CD4-positive, alpha-beta T cell treated with Interferon gamma for 1 hour (primary cell): ENCODE data around the gene PEAR1.
"Not testable (repeated sequence)": the region's sequence is repeated elsewhere in the genome, so short reads cannot be mapped to it uniquely, and the experiment has no call there.

ENCODE experiments used
- DNase-seq: peaks from one replicate; pipeline ENCODE4 v3.0.0-alpha.2; 2020

PEAR1 gene

DNA sequence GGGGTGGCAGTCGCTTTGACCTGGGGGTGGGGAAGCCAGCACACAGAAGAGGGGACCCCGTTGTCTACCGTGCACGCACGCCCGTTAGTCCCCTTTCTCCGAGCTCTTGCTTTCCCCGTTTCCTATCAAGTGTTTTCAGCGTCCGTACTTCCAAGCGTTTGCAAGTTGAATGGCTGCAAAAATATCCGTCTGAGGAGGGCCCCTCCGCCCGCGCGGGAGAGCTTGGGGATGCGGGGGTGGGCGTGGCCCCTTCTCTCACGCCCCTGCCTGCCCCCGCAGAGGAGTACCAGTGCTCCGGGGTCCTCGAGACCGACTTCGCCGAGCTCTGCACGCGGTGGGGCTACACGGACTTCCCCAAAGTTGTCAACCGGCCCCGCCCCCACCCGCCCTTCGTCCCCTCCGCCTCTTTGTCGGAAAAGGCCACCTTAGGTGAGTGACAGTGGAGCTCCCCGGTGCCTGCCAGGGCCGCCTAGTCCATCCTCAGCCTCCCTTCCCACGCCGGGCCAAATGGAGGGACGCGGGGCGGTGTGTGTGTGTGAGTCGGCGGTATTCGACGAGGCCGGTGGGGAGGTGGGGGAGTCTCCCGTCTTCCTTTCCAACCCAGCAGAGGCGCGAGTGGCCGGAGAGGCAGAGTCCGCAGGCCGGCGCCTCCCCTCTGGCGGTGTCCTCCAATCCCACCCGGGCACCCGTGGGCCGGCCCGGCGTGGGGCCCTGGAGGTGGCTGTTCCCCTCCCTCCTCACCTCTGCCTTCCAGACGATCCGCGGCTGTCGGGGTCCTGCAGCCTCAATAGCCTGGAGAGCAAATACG, 30.4 kb downstream of the PEAR1 start:
- no peak for DNase-seq

DNA sequence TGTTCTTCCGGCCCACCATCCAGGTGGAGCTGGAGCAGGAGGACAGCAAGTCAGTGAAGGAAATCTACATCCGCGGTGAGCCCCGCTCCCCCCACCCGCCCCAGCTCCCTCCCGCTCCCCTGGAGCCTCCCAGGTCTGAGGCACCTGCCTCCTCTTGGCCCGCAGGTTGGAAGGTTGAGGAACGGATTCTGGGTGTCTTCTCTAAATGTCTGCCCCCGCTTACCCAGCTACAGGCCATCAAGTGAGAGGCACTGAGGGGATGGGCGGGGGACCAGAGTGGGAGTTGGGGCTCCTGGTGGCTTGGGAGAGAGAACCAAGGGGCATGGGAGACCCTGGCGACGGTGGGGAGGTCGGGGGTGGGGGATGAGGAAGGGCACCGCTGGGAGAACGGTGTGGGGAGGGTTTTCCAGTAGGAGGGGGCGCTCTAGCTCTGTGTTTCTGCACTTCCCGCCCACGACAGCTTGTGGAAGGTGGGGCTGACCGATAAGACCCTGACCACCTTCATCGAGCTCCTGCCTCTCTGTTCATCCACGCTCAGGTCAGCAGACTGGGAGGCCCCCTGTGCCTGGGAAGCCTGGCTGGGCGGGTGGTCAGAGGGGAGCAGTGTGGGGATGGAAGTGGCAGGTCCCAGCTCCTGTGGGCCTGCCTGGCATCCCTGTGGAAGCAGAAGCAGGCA, 31.1 kb downstream of the PEAR1 start:
- DNase-seq = no peak

DNA sequence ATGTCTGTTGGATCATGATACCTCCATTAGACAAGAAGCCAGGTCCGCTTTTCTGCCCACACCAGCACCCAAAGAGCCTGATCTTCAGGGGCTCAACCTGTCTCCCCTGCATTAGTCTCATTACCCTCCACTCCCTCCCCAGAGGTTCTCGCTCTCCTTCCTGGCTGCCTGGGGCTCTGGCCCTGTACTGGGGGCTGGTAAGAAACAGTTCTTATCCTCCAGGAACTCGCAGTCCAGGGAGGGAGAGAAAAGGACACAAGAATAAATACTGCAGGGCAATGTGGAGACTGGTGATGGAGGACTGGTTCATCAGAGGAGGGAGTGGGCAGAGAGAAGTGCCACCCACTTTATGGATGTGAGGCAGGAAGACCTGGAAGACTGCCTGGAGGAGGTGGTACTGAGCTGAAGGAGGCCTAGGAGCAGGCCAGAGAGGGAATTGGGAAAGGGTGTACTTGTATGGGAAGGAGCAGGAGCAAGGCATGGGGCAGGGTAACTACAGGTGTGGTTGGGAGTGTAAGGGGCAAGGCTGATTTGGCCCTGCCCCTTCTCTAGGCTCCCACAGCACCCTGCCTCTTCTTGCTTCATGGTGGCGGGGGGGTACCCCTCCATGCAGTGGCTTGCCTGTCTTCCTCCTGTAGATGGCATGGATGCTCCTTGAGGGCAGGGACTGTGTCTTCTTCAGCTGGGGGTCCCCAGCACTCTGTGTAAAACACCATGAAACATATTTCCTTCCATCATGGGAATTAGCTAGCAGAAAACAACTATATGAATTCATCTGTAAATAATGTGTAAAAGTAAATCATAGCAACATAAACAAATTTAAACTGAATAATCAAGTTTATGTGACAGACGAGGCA, 31.9 kb downstream of the PEAR1 start:
- DNase-seq = no peak

DNA sequence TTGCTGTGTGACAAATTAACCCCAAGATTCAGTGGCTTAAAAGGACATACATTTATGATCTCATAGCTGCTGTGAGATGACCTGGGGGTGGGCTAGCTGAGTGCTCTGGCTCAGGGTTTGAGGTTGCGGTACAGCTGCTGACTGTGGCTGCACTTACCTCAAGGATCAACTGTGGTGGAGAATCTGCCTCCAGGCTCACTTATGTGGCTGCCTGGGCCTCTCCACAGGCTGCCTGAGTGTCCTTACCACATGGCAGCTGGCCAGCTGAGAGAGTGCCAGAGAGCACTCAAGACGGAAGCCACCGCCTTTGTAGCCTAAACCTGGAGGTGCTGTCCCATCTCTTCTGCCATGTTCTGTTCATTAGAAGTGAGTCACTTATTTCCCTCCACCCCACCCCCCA, 32.7 kb downstream of the PEAR1 start:
- no peak for DNase-seq

DNA sequence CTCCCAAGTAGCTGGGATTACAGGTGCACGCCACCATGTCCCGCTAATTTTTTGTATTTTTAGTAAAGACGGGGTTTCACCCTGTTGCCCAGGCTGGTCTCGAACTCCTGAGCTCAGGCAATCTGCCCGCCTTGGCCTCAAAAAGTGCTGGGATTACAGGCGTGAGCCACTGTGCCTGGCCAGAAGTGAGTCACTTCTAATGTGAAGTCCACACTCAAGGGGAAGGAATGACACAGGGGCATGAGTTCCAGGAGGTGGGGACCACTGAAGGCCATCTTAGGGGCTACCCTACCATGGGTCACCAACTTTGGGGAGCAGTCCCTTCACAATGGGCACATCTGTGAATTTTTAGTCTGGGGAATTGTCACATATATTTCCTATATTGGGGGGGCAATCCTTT, 33.2 kb downstream of the PEAR1 start:
- not testable (repeated sequence) for DNase-seq

DNA sequence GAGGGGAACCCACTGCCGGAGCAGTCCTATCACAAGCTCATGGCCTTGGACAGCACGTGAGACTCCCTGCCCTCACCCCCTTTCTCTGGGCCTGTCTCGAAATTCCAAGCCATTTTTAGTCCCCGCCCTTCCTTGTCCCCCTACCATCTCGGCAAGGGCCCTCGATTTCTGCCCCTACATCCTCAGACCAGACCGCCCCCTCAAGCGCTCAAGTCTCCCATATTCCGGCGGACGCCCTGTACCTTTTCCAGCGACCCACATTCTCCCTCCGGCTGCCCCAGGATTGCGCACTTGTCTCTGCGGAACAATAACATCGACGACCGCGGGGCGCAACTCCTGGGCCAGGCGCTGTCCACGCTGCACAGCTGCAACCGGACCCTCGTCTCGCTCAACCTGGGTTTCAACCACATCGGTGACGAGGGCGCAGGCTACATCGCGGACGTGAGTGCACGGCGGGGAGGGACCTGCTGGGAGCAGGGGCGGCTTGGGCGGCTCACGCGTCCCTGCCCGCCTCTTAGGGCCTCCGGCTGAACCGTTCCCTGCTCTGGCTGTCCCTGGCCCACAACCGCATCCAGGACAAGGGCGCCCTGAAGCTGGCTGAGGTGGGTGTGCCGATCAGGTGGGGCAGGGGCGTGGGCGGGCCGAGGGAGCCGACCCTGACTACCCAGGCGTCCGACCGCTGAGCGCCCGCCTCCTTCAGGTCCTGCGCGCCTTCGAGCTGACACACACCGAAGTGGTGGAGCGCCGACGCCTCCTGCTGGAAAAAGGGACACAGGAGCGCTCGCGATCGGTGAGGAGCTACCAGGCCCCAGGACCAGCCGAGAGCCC, 33.9 kb downstream of the PEAR1 start:
- DNase-seq = peak; percentile 37

DNA sequence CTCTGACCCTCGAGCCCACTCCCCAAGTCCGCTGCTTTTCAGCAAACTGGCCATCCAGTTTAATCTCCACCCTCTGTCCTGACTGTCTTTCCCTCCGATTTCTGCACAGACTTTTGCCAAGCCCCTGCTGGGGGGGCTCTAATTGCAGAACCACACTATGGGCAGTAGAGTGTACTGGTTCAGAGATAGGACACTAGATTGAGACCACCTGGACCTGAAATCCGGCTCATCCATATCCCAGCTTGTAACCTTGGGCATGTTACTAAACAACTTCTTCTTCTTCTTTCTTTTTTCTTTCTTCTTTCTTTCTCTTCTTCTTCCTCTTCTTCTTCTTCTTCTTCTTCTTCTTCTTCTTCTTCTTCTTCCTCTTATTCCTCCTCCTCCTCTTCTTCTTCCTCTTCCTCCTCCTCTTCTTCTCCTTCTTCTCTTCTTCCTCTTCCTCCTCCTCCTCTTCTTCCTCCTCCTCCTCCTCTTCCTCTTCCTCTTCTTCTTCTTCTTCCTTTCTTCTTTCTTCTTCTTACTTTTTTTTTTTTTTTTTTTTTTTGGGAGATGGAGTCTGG, 34.6 kb downstream of the PEAR1 start:
- DNase-seq = no peak

DNA sequence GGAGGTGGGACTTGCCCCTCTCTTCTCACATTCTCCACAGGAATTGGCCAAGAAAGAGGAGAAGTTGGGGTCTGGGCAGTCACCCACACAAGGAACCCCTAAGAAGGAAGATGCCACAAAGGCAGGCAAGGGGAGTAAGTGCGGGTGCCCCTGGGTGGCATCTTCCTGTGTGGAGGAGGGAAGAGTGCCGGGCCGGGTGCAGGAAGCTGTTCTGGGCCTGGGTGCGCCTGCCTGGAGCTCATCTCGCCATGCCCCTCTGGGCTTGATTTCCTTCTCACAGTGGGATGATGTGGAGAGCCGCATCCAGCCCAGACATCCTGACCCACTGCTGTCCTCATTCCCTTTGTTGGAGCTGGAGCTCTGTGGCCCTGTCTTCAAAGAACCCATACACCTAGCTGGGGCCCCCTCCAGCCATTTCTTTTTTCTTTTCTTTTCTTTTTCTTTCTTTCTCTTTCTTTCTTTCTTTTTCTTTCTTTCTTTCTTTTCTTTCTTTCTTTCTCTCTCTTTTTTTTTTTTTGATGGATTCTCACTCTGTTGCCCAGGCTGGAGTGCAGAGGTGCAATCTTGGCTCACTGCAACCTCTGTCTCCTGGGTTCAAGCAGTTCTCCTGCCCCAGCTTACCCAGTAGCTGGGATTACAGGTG, 36.2 kb downstream of the PEAR1 start:
- DNase-seq = no peak

DNA sequence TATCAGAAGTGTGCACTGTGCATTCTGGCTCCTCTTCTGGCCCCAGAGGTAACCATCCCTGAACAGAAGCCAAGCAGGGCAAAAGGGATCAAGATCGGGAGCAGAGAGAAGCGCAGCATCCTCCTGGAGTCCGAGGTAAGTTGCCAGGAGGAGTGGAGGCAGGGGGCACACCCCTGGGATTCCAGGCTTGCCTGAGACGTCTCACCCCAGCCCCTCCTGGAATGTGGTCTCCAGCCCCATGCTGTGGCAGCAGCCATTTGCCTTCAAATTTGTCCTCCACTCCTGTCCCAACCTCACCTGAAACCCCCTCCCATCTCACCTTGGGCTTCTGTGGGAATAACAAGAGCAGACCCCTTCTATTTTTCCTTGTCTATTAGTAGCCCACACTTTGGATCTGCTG, 37.0 kb downstream of the PEAR1 start:
- no peak for DNase-seq

DNA sequence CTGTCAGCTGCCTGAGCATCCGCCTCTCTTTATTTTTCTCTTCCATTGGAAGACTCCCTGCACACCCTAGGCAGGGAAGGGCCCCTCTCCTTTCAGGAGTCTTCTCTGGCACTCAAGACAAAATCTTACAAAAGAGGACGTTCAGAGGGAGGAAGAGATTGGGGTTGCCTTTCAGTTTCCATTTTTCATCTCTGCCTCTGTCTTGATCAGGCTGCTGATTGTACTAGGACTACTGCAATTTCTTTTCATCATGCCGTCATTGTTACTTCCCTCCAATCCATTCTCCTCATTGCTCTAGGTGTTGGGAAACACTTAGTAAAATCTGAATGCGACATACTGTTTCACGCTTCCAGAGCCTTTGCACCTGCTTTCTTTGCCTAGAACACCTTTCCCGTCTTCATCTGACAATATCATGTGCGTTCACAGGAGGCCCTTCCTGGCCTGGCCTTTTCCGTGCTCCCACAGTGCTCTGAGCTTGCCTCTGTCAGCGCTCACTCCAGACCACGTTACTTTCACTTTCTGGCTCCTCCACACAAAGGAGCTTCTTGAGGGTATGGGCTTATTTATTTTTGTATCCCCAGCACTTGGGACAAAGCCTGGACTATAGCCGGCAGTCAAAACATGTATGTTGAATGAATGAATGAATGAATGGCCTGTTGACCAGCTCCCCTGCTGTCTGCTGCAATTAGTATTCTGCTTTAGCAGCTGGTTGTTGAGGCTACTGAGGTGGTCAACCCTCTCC, 37.9 kb downstream of the PEAR1 start:
- no peak for DNase-seq

DNA sequence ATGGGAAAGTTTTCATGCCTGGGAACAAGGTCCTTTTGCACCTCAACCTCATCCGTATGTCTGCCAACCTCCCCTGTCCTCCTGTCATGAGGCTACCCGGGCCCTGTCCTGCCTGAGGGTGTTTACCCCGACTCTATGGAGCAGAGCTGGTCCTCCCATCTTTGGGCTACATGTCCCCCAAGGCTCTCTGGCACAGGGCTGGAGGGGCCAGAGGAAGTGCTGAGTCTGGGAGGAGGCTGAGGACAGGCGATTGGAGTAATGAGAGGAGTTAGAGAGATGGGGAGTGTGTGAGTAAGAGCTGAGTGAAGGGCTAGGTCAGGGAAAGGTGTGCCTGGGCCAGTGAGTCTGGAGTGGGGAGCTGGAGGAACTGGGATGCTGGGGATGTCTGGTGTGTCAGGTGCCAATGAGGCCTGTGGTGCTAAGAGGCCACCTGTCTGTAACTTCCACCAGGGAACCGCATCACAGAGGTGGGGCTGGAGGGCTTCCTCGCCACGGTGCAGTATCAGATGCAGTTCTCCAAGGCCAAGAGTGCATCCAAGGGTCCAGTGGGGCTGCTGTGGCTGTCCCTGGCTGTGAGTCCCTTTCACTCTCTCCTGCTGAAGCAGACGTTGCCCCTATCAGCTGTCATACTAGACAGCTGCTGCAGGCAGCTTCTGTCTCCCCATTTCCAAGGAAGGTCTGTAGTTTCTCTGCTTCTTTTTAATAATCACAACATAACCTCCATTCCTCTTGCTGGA, 38.6 kb downstream of the PEAR1 start:
- DNase-seq = no peak

DNA sequence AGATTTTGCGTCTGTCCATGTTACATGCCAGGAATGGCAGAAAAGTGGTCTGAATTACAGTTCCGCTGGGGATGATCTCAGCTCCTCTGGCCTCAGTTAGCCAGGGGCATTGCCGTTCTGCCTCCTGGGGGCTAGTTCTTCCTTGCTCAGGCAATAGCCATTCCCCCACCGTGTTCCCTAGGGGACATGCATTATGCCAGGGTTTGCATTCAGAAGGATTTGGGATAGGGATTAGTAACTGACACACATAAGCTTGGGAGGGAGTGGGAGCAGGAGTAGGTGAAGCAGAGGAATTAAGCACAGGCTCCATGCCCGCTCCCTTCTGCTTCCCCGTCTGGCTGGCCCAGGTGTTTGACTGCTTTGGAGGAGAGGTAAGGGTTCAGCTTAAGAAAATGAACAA, 39.6 kb downstream of the PEAR1 start:
- DNase-seq = no peak

DNA sequence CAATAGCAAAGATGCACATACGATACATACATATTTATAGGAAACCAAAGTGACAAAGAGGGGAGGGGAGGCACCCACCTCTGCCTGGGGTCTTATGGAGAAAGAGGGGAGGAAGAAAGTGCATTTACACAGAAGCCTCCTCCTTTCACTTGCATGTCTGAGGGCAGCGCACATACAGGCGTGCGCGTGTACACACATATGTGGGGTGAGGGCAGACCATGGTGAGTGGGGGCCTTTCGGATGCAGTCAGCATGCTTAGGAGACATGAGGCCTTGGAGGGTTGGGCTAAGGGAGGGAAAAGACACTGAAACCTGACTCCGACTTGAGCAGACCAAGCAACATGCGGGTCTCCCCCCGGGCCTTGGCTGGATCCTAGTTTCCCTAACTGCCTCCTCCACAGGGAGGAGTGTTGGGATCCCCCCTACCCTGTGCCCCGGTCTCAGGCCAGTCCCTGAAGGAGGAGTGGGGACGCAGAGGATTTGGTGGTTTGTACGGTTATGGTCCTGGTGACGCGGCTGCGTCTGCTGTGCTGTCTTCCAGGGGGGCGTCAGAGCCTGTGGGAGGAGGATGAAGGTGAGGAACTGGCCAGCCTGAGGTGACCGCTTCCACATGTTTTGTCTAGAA, 42.1 kb downstream of the PEAR1 start:
- no peak for DNase-seq

DNA sequence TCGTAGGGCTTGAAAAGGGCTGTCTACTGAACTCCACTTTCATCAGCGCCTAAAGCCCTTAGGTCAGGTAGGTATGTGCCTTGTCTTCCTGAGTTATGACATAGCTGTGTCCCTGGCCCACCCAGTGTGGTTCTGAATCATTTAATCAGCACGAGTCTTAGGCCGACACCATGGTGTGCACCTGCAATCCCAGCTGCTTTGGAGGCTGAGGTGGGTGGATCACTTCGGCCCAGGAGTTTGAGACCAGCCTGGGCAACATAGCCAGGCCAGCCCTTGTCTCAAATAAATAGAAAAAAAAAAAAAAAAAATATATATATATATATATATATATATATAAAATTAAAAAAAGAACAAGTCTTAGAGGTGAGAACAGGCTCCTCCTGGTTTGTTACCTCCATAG, 42.7 kb downstream of the PEAR1 start:
- no peak for DNase-seq

DNA sequence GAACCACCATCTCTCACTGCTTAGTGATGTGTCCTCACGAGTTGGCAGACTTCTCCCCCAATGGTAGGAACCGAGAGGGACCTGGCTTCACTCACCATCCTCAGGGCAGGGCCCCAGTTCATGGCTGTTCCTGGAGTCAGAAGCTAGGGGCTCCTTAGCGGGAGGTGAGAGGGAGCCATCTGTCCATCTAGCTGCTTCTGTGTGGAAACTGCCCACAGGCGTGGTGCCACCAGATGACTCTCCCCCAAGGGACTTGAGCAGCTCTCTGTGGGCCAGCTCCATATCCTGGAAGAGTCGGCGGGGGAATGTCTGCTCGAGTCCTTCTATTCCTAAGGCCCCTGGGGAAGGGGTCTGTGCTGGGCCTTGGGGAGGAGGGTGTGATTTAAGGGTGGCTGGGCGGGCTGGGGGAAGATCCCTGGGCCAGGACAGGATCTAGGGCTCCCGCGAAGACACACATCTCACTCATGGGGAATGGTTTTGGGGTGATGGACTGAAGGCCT, 43.3 kb downstream of the PEAR1 start:
- DNase-seq = no peak

DNA sequence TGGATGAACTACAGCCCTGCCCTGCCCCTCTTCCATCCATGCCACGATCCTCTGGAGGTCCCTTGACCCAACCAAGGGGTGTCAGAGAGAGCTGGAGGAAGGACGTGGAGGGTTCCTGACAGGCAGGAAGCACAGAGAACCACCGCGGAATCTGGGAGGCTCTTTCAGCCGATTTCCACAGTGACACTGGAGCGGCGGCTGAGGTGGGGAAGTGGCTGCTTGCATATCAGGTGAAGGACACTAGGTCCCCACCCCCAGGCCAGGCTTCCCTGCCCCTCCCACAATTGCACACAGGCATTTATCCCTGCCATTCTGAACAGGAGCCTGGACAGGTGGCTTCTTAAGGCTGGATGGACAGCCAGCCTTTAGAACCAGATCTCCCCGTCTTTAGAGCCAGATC, 44.4 kb downstream of the PEAR1 start:
- DNase-seq = no peak

DNA sequence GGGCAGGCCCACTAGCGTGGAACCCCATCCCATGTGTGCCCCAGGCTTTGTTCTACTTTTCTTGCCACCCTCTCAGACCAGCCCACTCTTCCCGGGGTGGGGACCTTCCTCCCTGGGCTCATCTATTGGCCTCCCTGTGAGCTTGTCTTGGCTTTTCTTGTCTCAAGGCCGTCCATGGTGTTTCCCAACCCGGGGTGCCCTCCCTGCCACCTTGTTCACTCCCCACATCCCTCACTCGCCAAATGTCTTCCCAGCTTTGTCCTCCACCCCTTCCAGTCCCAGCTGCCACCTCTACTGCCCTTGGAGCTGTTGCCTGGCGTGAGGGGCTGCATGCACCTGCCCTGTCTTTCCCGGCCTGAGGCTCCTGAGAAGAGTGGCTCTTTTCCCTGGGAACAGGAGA, 45.3 kb downstream of the PEAR1 start:
- no peak for DNase-seq

DNA sequence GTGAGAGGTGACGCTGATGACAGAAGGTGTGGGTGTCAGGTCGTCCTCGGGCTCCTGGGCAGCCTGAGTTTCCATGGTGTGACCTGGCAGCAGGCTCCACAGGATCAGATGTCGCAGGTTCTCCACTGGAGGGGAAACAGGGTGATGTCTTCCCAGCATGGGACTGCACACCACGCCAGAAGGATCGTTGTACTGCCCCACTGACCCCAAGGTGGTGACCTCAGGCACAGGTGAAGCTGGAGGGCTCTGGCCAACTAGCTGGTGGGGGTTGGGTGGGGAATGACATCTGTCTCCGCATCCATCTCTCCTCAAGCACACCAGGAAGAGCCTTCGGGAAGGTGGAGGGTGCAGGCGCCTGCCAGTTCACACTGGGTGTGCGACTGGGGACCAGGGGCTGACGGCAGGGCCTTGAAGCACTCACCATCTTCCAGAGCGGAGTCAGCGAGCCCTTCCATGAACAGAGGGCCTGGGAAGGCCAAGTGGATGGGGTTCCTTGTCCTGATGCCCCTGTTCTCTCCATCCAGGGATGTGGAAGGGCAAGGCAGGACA, 46.3 kb downstream of the PEAR1 start:
- no peak for DNase-seq

DNA sequence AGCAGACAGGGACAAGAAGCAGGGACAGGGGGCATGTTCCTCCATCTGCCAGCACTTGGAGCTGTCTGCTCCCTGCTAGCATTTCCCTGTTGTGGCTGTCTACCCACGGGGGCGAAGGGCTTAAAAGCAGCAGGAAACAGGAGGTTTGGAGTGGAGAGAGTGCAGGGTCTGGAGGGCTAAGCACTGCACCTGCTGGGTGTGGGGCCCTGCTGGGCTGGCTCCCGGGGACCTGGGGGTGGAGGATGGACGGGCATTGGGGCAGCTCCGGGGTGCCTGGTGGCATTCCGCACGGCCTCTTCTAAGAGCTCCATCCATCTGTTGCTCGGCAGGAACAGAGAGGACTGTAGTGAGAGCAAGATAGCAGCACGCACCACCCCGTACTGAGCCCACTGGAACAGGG, 48.2 kb downstream of the PEAR1 start:
- DNase-seq = no peak
